GM12874 (cell line): Measurements from ENCODE around the gene CDH4.

Experiments used
- TF ChIP-seq, protein P1 (sequence below): IDR thresholded peaks from 2 replicates; pipeline ENCODE4 v1.5.1; 2011; ENCODE audit warnings: low read depth, mild to moderate bottlenecking, control low read depth, low read length, moderate library complexity; ENCODE audit not compliant: insufficient read depth

The CDH4 gene

GRCh38 chr20:61835791-61836350, 583.8 kb downstream of the CDH4 start:
- TF ChIP-seq, protein P1, sequence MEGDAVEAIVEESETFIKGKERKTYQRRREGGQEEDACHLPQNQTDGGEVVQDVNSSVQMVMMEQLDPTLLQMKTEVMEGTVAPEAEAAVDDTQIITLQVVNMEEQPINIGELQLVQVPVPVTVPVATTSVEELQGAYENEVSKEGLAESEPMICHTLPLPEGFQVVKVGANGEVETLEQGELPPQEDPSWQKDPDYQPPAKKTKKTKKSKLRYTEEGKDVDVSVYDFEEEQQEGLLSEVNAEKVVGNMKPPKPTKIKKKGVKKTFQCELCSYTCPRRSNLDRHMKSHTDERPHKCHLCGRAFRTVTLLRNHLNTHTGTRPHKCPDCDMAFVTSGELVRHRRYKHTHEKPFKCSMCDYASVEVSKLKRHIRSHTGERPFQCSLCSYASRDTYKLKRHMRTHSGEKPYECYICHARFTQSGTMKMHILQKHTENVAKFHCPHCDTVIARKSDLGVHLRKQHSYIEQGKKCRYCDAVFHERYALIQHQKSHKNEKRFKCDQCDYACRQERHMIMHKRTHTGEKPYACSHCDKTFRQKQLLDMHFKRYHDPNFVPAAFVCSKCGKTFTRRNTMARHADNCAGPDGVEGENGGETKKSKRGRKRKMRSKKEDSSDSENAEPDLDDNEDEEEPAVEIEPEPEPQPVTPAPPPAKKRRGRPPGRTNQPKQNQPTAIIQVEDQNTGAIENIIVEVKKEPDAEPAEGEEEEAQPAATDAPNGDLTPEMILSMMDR = no peak

DNA sequence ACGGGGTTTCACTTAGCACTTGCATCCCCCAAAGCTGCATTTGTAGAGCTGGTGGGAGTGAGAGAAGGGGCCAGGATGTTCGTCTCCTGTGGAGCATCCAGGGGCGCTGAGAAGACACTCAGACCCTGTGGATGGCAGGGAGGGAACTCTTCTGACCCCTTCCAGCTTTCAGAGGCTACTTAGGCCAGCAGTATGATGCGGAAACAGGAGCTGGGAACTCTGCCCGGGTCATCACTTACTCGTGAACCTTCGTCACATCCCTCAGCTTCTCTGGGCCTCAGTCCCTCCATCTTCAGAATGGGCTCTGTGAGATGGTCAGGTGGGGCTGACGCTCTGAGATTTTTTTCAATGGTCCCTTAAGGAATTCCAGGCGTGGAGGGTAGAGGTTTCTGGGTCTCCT, 585.1 kb downstream of the CDH4 start:
- TF ChIP-seq, protein P1 = no peak

DNA sequence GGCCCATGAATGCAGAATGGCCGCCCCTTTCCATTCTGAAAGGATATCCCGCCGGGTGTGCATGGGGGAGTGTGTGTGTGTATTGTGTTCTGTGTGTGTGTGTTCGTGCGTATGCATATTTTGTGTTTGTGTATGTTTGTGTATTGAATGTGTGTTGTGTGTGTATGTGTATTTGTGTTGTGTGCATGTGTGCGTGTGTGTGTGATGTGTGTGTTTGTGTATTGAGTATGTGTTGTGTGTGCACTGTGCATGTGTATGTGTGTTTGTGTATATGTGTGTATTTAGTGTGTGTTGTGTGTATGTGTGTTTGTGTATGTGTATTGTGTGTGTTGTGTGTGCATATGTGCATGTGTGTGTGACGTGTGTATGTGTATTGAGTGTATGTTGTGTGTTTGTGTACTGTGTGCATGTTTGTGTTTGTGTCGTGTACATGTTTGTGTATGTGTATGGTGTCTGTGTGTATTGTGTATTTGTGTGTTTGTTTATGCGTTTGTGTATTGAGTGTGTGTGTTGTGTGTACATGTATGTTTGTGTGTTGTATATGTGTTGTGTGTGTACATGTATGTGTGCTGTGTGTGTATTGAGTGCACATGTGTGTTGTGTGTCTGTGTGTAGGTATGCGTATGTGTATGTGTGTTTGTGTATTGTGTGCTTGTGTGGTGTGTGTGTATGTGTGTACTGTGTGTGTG, 587.3 kb downstream of the CDH4 start:
- TF ChIP-seq, protein P1 = no peak

DNA sequence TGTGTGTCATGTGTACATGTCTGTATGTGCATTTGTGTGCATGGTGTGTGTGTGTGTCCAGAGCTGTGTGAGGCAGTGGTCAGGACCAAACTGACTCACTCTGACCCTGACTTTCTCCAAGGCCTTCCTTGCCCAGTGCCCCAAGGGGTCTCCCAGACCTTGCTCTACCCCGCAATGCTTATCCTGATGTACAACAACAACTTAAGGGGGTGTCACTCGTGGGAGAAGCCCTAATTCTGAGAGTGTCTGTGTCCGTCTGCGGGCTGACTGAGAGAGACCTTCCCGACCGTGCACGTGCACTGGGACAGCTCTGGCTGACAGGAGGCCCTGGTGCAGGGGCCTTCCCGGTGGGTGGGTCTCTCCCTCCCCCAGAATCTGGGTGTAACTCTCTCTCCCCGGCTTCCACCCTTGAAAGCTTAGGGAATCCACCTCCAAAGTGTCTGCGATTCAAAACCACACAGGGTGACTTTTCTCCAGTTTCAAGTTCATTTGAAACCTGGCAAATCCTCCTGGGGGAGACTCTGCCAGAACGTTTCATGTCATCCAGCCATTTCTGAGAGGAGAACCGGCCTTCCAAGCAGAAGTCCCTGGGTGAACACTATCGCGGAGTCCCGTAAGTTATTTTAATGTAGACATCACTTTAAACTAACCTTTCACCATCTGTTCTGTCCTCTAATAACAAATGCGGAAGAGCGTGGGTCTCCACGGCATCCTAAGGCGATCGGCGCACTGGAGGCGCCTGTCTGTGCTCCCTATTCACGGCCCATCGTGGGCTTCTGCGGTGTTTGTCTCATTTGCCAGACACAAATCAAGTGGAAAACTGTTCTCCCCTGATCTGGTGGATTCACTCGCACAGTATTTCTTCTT, 588.1 kb downstream of the CDH4 start:
- TF ChIP-seq, protein P1 = no peak

DNA sequence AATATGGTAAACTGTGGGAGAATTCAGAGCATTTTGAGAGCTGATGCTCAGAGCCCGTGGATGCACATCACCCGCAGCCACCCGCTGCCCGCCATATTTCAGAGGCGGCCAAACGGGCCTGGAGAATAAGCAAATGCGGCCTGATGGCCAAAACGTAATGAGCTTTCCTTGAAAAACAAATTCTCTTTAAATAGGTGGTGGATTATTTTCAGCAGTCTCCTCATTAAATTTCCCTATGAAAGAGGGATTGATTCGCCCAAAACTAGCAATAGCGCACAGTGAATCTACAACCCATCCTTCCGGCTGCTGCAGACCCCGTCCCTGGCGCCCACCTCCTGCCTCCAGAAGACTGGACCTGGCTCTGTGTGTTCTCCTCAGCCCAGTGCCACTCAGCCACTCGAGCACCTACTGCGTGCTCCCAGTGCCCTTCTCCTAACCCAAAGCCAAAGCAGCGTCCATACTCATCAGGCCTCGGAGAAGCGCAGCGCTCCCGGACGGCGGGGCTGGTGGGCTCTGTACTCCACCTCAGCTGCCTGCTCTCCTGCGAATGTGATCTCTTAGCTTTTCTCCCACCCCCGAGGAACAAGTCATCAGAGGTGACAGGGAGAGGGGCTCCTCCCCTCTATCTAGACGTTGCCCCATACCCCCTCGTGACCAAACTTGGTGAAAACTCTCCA, 588.9 kb downstream of the CDH4 start:
- TF ChIP-seq, protein P1 = no peak

GRCh38 chr20:61841551-61841950, 589.5 kb downstream of the CDH4 start:
- TF ChIP-seq, protein P1 = no peak

DNA sequence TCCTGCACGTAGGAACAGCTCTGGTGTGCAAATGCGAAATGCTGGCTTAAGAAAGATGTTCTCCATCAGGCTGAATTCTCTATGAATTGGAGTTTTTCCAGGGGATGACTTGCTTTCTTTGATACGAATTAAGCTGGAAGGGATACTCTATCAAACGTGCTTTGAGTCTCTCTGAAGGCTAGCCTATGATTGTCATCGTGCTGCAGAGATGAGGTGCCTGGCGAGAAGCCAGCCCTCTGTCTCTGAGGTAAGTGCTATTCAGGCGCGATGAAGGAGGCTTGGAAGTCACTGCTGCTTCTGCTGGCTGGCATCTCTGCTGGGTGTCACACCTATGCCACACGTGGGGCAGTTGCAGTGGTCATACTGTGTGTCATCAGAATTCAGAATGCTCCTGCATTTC, 589.9 kb downstream of the CDH4 start:
- TF ChIP-seq, protein P1 = no peak
